ENCODE results near the gene TEAD4. TPM values are rescaled to one million over a fixed set of nuclear protein-coding genes. Genes with fewer than 3 reads are reported as not detected.
A peak's percentile ranks its signal among the peaks of the same experiment; 100 is the strongest.

The TEAD4 gene
- polyA plus RNA-seq, 3 donors, result 18.5 to 24.6 (median 19.3) TPM

- no peak for DNase-seq (ENCODE audit: extremely low read depth in 1 of 11, low read depth in 9 of 11, low spot score in 4 of 11)
These were observed 27.7 kb downstream of the TEAD4 start for GRCh38 chr12:2986876-2987275.

GRCh38 chr12:2988494-2988893, 29.3 kb downstream of the TEAD4 start:
- DNase-seq (ENCODE audit: extremely low read depth in 1 of 11, low read depth in 9 of 11, low spot score in 4 of 11), result no peak

GRCh38 chr12:2992724-2993123, 33.5 kb downstream of the TEAD4 start:
- no peak for DNase-seq (ENCODE audit: extremely low read depth in 1 of 11, low read depth in 9 of 11, low spot score in 4 of 11)

- no peak for DNase-seq (ENCODE audit: extremely low read depth in 1 of 11, low read depth in 9 of 11, low spot score in 4 of 11)
These were observed 38.9 kb downstream of the TEAD4 start for GRCh38 chr12:2997989-2998670.

GRCh38 chr12:2998789-2999264, 39.6 kb downstream of the TEAD4 start:
- peak in 9 of 11 donors; percentile 7 to 53 (median 39) for DNase-seq (ENCODE audit: extremely low read depth in 1 of 11, low read depth in 9 of 11, low spot score in 4 of 11)

- DNase-seq (ENCODE audit: extremely low read depth in 1 of 11, low read depth in 9 of 11, low spot score in 4 of 11), result peak in 1 of 11 donors; percentile 21
These were observed 40.2 kb downstream of the TEAD4 start for GRCh38 chr12:2999265-2999841.

- DNase-seq (ENCODE audit: extremely low read depth in 1 of 11, low read depth in 9 of 11, low spot score in 4 of 11), result no peak
These were observed 41.5 kb downstream of the TEAD4 start for GRCh38 chr12:3000548-3001275.

- DNase-seq (ENCODE audit: extremely low read depth in 1 of 11, low read depth in 9 of 11, low spot score in 4 of 11), result no peak
These were observed 43.4 kb downstream of the TEAD4 start for GRCh38 chr12:3002646-3003045.

- DNase-seq (ENCODE audit: extremely low read depth in 1 of 11, low read depth in 9 of 11, low spot score in 4 of 11), result no peak
These were observed 44.3 kb downstream of the TEAD4 start for GRCh38 chr12:3003357-3003992.

- DNase-seq (ENCODE audit: extremely low read depth in 1 of 11, low read depth in 9 of 11, low spot score in 4 of 11), result no peak
These were observed 45.7 kb downstream of the TEAD4 start for GRCh38 chr12:3004655-3005565.

- DNase-seq (ENCODE audit: extremely low read depth in 1 of 11, low read depth in 9 of 11, low spot score in 4 of 11), result no peak
These were observed 46.5 kb downstream of the TEAD4 start for GRCh38 chr12:3005736-3006135.

- DNase-seq (ENCODE audit: extremely low read depth in 1 of 11, low read depth in 9 of 11, low spot score in 4 of 11), result no peak
These were observed 50.6 kb downstream of the TEAD4 start for GRCh38 chr12:3009780-3010179.

- no peak for DNase-seq (ENCODE audit: extremely low read depth in 1 of 11, low read depth in 9 of 11, low spot score in 4 of 11)
These were observed 51.2 kb downstream of the TEAD4 start for GRCh38 chr12:3010214-3010930.

GRCh38 chr12:3012786-3013185, 53.6 kb downstream of the TEAD4 start:
- DNase-seq (ENCODE audit: extremely low read depth in 1 of 11, low read depth in 9 of 11, low spot score in 4 of 11), result no peak

GRCh38 chr12:3014641-3015040, 55.4 kb downstream of the TEAD4 start:
- no peak for DNase-seq (ENCODE audit: extremely low read depth in 1 of 11, low read depth in 9 of 11, low spot score in 4 of 11)

GRCh38 chr12:3015356-3015755, 56.2 kb downstream of the TEAD4 start:
- no peak for DNase-seq (ENCODE audit: extremely low read depth in 1 of 11, low read depth in 9 of 11, low spot score in 4 of 11)

GRCh38 chr12:3016191-3016590, 57.0 kb downstream of the TEAD4 start:
- DNase-seq (ENCODE audit: extremely low read depth in 1 of 11, low read depth in 9 of 11, low spot score in 4 of 11), result no peak

GRCh38 chr12:3017281-3017680, 58.1 kb downstream of the TEAD4 start:
- DNase-seq (ENCODE audit: extremely low read depth in 1 of 11, low read depth in 9 of 11, low spot score in 4 of 11), result no peak

All from renal cortex interstitium (tissue), 11 donors.